GM21717 (cell line): ENCODE measurements around the gene CDH12.
"Not testable (repeated sequence)": the region's sequence is repeated elsewhere in the genome, so short reads cannot be mapped to it uniquely, and the experiment has no call there.

ENCODE experiments used
- ATAC-seq: cut with Tn5 transposase; IDR thresholded peaks from one replicate; pipeline ENCODE4 v1.9.1; 2021; ENCODE audit warnings: mild to moderate bottlenecking, moderate library complexity; ENCODE audit not compliant: unreplicated experiment

The CDH12 gene

GRCh38 chr5:22315052-22315451, 538.1 kb downstream of the CDH12 start:
- ATAC-seq = not testable (repeated sequence)

GRCh38 chr5:22314548-22314947, 538.6 kb downstream of the CDH12 start:
- ATAC-seq = no peak

GRCh38 chr5:22306011-22306410, 547.1 kb downstream of the CDH12 start:
- no peak for ATAC-seq

- no peak for ATAC-seq
Measured at GRCh38 chr5:22295832-22296231, 557.3 kb downstream of the CDH12 start.

GRCh38 chr5:22293147-22293546, 560.0 kb downstream of the CDH12 start:
- no peak for ATAC-seq

- ATAC-seq = no peak
Measured at GRCh38 chr5:22278164-22278563, 575.0 kb downstream of the CDH12 start.

GRCh38 chr5:22277006-22277405, 576.1 kb downstream of the CDH12 start:
- ATAC-seq = no peak

GRCh38 chr5:22265855-22266254, 587.3 kb downstream of the CDH12 start:
- ATAC-seq = not testable (repeated sequence)

GRCh38 chr5:22258139-22258538, 595.0 kb downstream of the CDH12 start:
- no peak for ATAC-seq

GRCh38 chr5:22250528-22250927, 602.6 kb downstream of the CDH12 start:
- ATAC-seq = no peak

- no peak for ATAC-seq
Measured at GRCh38 chr5:22249209-22249729, 603.9 kb downstream of the CDH12 start.

GRCh38 chr5:22245770-22246169, 607.4 kb downstream of the CDH12 start:
- no peak for ATAC-seq

- ATAC-seq = no peak
Measured at GRCh38 chr5:22242532-22242931, 610.6 kb downstream of the CDH12 start.

- no peak for ATAC-seq
Measured at GRCh38 chr5:22238047-22238446, 615.1 kb downstream of the CDH12 start.

- ATAC-seq = no peak
Measured at GRCh38 chr5:22226423-22226822, 626.7 kb downstream of the CDH12 start.

- ATAC-seq = no peak
Measured at GRCh38 chr5:22223079-22223478, 630.1 kb downstream of the CDH12 start.

- ATAC-seq = not testable (repeated sequence)
Measured at GRCh38 chr5:22213703-22214495, 639.2 kb downstream of the CDH12 start.

- ATAC-seq = not testable (repeated sequence)
Measured at GRCh38 chr5:22212254-22212991, 640.7 kb downstream of the CDH12 start.

GRCh38 chr5:22208463-22208862, 644.7 kb downstream of the CDH12 start:
- ATAC-seq = not testable (repeated sequence)

GRCh38 chr5:22188651-22189050, 664.5 kb downstream of the CDH12 start:
- ATAC-seq = not testable (repeated sequence)

GRCh38 chr5:22187632-22188228, 665.4 kb downstream of the CDH12 start:
- ATAC-seq = not testable (repeated sequence)
